Hematopoietic multipotent progenitor cell treated with erythropoietin and hydrocortisone succinate and interleukin-3 and kit ligand, for 17 days (in vitro differentiated cells): ENCODE data around the gene ZNF585A.
"Not testable (repeated sequence)": the region's sequence is repeated elsewhere in the genome, so short reads cannot be mapped to it uniquely, and the experiment has no call there.

Experiments used
- DNase-seq: peaks from one replicate; pipeline ENCODE4 v3.0.0-alpha.2; 2015; ENCODE audit warnings: low spot score

The ZNF585A gene

DNA sequence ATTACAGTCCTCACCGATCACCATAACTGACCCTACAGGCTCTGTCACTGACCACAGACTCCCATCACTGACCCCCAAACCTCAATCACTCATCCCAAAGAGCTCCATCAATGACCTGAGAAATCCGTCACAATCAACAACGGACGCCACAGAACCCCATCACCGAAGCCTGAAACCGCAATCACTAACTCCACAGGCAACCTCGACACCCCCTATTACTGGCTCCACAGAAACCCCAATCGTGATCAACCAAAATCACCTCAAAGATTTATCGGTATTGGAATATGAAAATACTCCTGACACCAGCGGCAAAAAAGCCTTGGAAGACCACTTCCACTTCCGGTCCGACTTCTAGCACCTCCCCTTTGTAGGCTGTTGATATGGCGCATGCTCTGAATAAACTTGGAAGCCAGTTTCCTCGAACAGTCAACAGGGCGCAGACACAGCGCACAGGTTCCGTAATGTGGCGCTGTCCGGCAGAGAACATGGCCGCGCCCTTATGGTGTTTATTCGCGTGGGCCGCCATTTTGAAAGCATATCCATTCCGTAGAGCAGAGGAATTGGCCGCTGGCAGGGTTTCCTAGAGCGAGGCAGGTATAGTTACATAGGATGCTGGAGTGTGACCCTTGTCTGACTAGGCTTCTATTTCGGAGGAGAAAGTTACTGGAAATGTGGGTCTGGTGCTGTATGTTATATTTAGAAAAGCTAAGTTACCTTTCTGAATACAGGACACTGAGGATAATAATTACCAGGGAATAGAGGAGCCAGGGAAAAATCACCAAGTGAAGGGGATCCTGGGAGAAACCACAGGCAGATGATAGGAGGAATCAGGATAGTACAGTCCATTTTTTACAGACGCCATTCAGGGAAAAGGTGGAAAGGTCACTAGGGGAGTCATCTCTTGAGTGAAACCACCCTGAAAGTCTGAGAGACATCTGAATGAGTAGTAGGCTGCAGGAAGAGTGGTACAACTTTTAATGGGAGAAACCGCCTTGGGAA lies at the start of gene ZNF585A:
TSS of gene ZNF585A (minus strand) at position 328 of the 999 bp plus-strand sequence. CDS start 2,785 bp downstream, outside the sequence.
- peak; percentile 75 for DNase-seq

- no peak for DNase-seq
Observed at GRCh38 chr19:37221136-37221535, 48.6 kb upstream of the ZNF585A start.

- DNase-seq, result no peak
Observed at GRCh38 chr19:37220383-37220782, 47.9 kb upstream of the ZNF585A start.

DNA sequence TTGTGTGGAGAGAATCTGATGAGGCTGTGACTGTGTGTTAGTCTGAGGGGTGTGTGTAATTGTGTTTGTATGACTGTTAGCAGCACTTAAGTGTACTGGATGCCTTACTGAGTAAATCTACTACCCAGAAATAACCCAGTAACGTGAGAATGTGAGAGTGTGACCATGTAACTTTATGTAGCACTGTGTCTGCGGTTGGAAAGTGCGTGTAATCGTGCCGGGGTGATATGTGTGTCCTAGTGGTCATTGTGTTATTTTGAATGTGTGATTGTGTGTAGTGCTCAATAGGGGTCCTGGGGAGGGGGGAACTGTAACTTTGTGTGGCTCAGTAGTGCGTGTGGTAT lies 46.1 kb upstream of the ZNF585A start:
- no peak for DNase-seq

DNA sequence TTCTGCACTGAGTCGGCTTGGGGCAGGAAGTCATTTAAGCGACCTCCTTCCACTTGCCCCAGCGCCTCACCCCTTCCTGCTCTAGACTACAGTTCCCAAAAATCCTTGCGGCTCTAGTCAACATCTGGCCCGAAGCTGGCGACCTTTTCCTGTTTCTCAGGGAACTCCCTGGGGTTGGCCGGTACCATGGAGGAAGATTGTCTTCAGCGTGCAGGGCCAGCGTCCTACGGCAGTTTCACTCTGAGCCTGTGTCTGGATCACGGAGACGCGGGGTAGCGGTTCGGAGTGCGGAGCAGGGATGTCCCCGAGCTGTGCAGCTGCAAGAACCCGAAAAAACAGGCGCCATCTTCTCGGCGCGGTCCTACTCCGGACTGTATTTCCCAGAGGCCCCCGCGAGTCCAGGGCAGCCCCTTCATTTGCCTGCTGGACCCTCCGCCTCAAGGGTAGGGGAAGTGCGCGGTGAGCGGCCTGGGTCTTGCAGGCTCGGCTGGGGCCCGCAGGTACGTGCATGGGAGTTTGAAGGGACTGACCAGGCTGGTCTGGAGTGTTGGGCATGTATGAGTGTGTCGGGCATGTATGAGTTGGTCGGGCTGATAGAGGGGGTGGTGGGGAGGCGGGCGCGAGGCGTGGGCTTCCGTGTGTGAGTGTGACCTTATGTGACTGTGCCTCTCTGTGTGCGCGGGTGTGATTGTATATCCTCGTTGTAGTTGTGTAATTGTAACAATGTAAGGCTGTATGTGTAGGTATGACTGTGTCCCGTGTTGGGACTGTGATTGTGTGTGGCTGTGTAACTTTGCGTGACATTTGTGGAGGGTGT lies 45.5 kb upstream of the ZNF585A start, which contains the start of gene ZNF383:
TSS of gene ZNF383 (plus strand) at position 440 of the 817 bp plus-strand sequence. CDS start 12,240 bp downstream, outside the sequence.
- DNase-seq, result peak; percentile 71

DNA sequence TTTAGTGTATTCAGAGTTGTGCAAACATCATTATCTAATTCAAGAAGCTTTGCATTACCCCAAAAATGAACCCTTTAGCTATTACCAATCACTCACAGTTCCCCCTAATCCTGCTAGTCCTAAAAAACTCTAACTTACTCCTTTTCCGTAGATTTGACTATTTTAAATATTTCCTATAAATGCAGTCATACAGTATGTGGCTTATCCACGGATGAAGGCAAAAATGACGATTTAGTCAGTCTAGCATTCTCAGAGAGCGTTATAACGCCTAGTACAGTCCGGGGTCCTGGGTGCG lies 44.9 kb upstream of the ZNF585A start:
- no peak for DNase-seq

DNA sequence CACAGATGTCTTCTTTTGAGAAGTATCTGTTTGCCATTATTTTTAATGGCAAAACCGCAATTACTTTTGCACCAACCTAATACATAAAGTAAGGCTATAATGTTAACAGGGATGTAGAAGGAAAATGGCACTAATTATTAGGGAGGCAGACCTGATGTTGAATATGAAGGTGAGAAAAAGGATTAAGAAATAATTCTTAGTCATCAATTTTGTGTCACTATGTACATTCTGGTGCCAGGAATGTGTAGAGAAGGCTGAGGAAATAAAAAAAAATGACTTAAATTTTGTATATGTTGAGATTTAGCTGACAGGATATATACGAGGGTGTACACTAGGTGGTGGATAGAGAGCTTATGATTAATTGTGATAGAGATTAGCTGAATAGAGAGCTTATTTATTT lies 25.3 kb upstream of the ZNF585A start:
- DNase-seq, result no peak

- not testable (repeated sequence) for DNase-seq
Observed at GRCh38 chr19:37197115-37197514, 24.6 kb upstream of the ZNF585A start.

- not testable (repeated sequence) for DNase-seq
Observed at GRCh38 chr19:37195248-37195647, 22.8 kb upstream of the ZNF585A start.

DNA sequence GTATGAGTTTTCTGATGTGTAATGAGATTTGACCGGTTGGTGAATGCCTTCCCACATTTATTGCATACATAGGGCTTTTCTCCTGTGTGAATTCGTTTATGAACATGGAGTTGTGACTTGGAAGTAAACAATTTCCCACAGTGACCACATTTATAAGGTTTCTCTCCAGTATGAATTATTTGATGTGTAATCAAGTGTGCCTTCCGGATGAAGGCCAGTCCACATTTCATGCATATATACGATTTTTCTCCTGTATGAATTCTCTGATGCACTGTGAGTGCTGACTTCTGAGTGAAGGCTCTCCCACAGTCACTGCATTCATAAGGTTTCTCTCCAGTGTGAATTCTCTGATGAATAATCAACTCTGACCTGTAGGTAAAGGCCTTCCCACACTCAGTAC lies 13.6 kb upstream of the ZNF585A start:
- DNase-seq, result not testable (repeated sequence)

- DNase-seq, result no peak
Observed at GRCh38 chr19:37165635-37166034, 6.9 kb downstream of the ZNF585A start.

DNA sequence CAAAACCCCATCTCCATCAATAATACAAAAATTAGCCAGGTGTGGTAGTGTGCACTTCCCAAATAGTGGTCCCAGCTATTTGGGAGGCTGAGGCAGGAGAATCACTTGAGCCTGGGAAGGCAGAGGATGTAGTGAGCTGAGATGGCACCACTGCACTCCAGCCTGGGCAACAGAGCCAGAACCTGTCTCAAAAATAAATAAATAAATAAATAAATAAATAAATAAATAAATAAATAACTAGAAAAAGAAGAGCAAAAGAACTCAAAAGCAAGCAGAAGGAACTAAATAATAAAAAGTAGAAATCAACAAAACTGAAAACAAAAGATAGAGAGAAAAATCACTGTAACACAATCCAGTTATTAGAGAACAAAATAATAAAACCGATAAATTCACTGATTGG lies 12.3 kb downstream of the ZNF585A start:
- DNase-seq, result no peak

- no peak for DNase-seq
Observed at GRCh38 chr19:37148214-37148613, 24.3 kb downstream of the ZNF585A start.

DNA sequence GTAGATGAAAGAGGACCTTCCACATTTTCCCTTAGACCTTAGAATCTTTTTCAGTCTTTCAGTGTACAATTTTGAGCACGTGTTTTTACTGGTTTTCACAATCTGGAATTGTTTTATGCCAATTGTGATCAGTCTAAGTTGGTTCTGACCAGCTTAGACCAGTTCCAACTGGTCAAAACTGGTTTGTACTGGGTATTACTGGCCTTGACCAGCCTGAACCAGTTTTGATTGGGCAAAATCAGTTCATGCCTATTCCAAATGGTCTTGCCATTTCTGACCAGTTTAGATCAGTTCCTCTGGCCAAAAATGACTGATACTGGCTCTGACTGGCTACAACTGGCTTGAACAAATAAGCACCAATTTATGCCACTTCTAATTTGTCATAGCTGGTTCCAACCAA lies 36.4 kb downstream of the ZNF585A start:
- DNase-seq, result no peak

DNA sequence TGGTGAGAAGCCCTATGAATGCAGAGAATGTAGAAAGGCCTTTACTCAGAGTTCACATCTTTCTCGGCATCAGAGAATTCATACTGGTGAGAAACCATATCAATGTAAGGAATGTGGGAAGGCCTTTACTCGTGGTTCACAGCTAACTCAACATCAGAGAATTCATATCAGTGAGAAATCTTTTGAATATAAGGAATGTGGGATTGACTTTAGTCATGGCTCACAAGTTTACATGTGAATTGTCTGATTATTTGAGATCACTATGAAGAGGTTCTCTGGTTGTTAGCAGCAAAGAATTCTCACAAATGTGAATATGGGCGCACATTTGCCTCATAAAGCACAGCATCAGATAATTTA lies 43.7 kb downstream of the ZNF585A start:
- no peak for DNase-seq

- DNase-seq, result no peak
Observed at GRCh38 chr19:37127999-37128820, 44.3 kb downstream of the ZNF585A start.

GRCh38 chr19:37122093-37122492 lies 50.4 kb downstream of the ZNF585A start:
- DNase-seq, result not testable (repeated sequence)

- peak; percentile 5 for DNase-seq
Observed at GRCh38 chr19:37114001-37114400, 58.5 kb downstream of the ZNF585A start.

DNA sequence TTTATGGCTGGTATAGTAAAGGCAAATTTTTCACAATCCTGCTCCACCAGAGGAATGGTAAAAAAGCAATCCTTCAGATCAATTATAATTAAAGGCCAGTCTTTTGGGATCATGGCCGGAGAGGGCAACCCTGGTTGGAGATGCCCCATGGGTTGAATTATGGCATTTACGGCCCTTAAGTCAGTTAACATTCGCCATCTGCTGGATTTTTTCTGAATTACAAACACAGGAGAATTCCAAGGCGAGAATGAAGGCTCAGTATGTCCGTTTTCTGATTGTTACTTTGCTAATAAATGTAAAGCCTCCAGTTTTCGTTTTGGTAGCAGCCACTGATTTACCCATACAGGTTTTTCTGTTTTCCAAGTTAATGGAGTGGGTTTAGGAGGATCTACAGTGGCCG lies 60.7 kb downstream of the ZNF585A start:
- not testable (repeated sequence) for DNase-seq

- not testable (repeated sequence) for DNase-seq
Observed at GRCh38 chr19:37104135-37104534, 68.4 kb downstream of the ZNF585A start.

DNA sequence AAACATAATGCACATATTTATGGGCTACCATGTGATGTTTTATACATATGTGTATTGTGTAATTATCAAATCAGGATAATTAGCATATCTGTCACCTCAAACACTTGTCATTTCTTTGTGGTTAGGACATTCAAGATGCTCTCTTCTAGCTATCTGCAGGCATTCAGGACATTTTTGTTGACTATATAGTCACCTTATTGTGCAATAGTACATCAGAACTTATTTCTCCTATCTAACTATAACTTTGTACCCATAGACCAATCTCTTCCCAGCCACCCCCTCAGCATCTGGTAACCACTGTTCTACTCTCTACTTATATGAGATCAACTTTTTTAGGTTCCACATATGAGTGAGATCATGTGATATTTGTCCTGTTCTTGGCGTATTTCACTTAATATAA lies 73.9 kb downstream of the ZNF585A start:
- DNase-seq, result no peak

- DNase-seq, result no peak
Observed at GRCh38 chr19:37095859-37096258, 76.6 kb downstream of the ZNF585A start.
